OCI-LY1 (cell line): ENCODE measurements around the gene KLHL14.

ENCODE experiments used
- EZH2 ChIP-seq: fragments of 200-600 bp; sonication (generic), shearing (Covaris generic); IDR thresholded peaks from 2 replicates; pipeline ENCODE4 v1.8.0; 2017; ENCODE audit warnings: borderline replicate concordance, mixed run types, mild to moderate bottlenecking, antibody characterized with exemption, low read length, moderate library complexity, mixed read lengths
- TF ChIP-seq, protein P1 (sequence below): fragments of 200-600 bp; sonication (generic), shearing (Covaris generic); IDR thresholded peaks from 2 replicates; pipeline ENCODE4 v1.5.1; 2017; ENCODE audit warnings: mild to moderate bottlenecking, antibody characterized with exemption, low read length, moderate library complexity, mixed read lengths

DNA sequence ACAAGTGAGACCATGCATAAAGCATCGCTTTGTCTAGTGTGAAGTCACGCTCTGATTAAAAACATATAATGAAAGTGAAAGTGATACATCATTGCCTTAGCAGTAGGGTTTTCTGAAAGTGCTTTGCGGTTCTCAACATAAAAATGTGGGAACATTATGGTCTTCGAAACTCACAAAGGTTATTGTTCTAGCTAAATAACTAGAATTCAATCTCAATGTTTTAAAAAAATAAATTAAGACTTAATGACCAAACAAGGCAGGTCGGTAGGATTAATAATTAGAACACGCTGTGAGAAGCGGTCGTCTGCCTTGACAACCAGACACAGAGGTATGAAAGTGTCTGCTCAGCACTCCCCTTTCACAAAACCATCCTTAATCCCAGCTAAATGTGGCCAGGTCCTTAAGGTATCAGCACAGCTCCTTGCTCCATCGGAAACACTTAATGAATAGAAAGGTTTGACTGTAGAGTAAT is 42.2 kb downstream of the KLHL14 start:
- TF ChIP-seq, protein P1, sequence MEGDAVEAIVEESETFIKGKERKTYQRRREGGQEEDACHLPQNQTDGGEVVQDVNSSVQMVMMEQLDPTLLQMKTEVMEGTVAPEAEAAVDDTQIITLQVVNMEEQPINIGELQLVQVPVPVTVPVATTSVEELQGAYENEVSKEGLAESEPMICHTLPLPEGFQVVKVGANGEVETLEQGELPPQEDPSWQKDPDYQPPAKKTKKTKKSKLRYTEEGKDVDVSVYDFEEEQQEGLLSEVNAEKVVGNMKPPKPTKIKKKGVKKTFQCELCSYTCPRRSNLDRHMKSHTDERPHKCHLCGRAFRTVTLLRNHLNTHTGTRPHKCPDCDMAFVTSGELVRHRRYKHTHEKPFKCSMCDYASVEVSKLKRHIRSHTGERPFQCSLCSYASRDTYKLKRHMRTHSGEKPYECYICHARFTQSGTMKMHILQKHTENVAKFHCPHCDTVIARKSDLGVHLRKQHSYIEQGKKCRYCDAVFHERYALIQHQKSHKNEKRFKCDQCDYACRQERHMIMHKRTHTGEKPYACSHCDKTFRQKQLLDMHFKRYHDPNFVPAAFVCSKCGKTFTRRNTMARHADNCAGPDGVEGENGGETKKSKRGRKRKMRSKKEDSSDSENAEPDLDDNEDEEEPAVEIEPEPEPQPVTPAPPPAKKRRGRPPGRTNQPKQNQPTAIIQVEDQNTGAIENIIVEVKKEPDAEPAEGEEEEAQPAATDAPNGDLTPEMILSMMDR = no peak
- TF ChIP-seq EZH2 = no peak
